ENCODE measurements around the gene LRP8. TPM values are rescaled to one million over a fixed set of nuclear protein-coding genes. Genes with fewer than 3 reads are reported as not detected.
"Not testable (repeated sequence)": the region's sequence is repeated elsewhere in the genome, so short reads cannot be mapped to it uniquely, and the experiment has no call there.

The LRP8 gene
- polyA plus RNA-seq, 1 donor = 5.9 TPM

- DNase-seq (ENCODE audit: low read depth) = no peak
Measured at GRCh38 chr1:53284224-53285020, 43.4 kb downstream of the LRP8 start.

DNA sequence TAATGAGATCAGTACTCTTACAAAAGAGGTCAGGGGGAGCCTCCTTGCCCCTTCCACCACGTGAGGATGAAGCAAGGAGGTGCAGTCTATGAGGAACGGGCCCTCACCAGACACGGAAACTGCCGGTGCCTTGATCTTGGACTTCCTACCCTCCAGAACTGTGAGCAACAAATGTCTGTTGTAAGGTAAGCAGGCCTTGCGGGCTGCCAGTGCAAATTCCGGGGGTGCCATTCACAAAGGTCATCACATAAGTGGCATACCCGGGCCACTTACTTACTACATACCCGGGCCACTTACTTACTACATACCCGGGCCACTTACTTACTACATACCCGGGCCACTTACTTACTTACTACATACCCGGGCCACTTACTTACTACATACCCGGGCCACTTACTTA is 44.7 kb downstream of the LRP8 start:
- DNase-seq (ENCODE audit: low read depth) = not testable (repeated sequence)

DNA sequence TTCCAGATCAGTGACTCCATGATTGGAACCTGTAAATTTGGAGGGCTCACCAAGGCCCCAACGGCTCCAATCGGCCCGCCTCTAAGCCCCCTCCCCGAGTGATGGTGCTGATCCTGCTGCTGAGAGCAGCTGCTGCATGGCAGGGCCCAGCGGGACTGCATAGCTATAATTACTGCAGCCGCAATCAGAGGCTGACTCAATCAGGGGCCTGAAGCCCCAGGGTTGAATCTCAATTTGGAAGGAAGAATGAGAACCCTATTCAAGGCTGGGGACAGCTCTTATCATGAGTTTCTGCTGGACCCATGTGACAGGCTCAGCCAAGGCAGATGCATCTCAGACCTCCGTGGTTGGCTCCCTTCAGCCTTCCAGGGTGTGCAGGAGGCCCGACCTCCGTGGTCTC is 46.7 kb downstream of the LRP8 start:
- DNase-seq (ENCODE audit: low read depth) = no peak

DNA sequence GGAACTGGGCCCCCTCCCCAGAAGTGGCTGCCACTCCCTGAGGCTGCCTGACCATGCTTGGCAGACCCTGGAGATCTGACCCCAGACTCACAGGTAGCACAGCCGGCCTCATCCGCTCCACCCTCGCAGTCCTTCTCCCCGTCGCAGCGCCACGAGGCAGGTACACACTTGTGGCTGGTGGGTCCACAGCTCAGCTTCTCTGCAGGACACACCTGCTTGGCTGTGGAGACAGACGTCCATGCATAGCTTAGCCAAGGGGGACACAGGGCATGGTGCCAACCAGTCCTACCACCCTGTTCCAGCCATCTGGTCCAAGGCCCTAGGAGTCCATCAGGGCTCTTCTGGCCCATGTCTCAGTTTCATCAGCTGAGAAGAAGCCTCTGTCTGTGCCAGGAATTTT is 47.4 kb downstream of the LRP8 start:
- DNase-seq (ENCODE audit: low read depth) = no peak

DNA sequence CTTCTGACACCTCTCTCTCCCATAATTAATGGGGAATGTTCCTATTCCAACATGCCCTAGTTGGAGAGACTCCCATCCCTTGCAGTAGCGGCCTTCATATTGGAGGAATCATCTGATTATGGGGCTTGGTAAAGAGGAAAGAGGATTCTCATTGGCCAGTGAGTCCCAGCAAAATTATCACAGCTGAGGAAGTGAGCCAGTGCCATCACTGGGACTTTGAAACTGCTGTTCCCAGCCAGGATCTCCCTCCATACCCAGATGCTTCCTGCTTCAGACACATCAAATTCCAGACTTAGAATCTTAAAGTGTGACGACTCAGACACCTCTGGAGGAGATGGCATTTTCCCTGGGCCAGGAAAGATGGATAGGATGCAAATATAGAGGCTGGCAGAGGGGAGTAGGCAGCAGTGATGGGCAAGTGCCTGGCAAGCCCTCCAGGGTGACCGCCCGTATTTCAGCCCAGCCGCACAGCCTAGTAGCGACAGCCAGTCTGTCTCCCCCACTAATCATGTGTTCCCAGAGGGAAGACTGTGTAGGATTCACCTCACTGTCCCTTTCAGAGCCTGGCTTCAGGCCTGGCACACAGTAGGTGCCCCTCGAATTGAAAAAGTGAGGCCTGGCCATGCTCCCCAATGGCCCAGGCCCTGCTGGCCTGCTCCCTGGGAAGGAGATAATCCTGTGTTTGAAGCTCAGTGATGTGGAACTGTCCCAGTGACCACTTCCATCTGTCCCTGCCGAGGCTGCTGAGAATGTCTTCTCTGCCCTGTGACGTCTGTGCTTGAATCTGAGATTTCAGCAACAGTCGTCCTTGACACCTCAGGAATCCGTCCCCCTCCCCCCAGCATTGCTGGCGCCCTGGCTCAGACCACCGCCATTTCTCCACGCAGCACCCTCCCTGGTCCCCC is 48.3 kb downstream of the LRP8 start:
- no peak for DNase-seq (ENCODE audit: low read depth)

DNA sequence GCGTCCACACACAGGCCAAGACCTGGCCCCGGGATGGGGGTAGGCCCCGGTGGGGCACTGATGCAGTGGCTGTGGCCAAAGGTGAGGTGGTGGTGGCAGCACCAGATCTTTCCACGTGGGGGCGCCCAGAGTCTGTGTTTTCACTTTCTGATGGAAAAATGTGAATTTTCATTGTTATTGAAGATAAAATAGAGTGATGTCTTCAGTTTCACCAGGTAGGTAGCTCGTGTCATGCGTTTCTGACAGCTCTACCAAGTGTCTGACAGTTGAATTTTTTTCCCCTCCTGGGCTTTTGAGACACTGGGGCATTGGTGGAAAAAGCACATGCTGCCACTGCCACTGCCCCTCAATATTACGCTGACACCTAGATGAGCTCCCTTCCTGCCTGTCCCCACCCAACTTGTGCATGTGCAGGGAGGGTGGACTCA is 49.6 kb downstream of the LRP8 start:
- DNase-seq (ENCODE audit: low read depth) = no peak

GRCh38 chr1:53277326-53277725 is 50.5 kb downstream of the LRP8 start:
- DNase-seq (ENCODE audit: low read depth) = no peak

- no peak for DNase-seq (ENCODE audit: low read depth)
Measured at GRCh38 chr1:53276902-53277281, 51.0 kb downstream of the LRP8 start.

- no peak for DNase-seq (ENCODE audit: low read depth)
Measured at GRCh38 chr1:53276153-53276901, 51.5 kb downstream of the LRP8 start.

DNA sequence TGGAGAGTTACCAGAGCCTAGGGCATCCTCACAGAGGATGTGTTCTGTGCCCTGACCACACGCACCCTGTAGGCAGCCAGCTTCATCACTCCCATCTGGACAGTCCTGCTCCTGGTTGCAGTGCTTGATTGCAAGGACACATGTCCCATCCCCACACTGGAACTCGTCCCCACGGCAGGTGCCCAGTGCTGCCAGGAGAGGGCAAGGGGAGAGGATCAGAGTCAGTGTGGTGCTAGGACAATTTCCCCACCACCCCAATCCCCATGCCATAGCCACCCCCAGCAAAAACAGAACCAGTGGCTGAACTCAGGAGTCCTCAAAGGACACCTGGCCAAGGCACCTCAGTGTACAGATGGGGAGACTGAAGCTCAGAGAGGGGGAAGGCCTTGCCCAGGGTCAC is 52.3 kb downstream of the LRP8 start:
- DNase-seq (ENCODE audit: low read depth) = no peak

DNA sequence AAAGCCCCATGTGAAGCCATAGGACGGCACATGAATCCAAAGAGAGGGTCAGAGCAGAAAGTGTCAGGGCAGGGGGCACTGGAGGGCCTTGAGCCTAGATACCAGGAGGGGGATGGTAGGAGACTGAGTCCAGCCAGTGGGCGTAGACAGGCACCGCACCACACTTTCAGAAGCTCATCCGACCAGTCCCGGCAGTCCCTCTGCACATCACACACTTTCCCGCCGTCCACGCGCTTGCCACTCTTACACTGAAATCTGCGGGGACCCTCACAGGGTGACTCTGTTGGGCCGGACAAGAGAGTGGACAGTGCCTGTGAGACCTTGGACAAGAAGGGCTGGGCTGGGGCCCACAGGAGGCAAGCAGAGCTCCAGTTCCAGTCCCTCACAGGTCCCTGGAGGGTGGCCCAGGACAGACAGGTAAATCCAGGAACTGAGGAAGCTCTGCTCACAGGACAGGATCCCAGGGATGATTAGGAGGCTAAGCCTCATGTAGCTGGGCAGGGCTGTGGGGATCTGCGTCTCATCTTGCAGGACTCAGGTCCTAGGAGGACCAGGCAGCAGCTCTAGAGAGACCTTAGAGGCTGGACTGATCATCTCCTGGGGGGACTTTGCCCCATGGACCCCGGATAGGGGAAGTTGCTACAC is 53.2 kb downstream of the LRP8 start:
- no peak for DNase-seq (ENCODE audit: low read depth)

- no peak for DNase-seq (ENCODE audit: low read depth)
Measured at GRCh38 chr1:53274026-53274425, 53.8 kb downstream of the LRP8 start.

DNA sequence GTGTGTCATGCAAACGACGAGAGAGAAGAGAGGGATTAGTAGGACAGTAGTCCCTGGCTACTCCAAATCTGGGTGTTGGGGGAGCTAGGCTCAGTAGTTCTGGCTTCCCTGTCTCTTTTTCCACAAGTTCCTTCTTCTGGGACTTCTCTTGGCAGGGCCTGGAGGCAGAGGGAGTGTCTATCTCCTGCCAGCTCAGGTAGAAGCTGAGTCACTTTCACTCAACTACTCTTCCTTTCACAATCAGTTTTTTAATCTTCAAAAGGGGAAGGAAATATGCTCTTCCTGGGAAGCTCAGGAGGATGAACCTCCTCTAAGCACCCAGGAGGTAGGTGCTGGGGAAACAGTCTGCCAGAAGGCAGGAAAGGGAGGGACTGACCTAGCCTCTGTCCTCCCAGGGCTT is 54.3 kb downstream of the LRP8 start:
- no peak for DNase-seq (ENCODE audit: low read depth)

DNA sequence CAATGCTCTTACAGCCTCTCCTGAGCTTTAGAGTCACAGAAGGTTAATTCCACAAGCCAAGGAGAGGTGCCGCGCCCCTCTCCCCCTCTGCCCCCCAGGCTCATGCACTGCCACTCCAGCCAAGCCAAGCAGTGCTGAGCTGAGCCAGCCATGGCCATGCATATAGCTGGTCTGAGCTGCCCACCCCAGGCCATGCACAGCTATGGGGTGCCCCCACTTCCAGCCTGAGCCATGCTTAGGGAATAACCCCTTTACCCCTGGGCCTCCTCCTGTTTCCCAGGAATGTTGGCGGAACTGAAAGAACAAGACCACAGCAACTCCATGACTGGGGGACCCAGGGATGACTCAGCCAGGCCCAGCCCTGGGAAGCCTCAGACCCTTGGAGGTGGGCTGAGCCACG is 55.5 kb downstream of the LRP8 start:
- no peak for DNase-seq (ENCODE audit: low read depth)

GRCh38 chr1:53271446-53272090 is 56.3 kb downstream of the LRP8 start:
- no peak for DNase-seq (ENCODE audit: low read depth)

- DNase-seq (ENCODE audit: low read depth) = no peak
Measured at GRCh38 chr1:53270873-53271272, 57.0 kb downstream of the LRP8 start.

GRCh38 chr1:53270107-53270506 is 57.8 kb downstream of the LRP8 start:
- DNase-seq (ENCODE audit: low read depth) = no peak

- no peak for DNase-seq (ENCODE audit: low read depth)
Measured at GRCh38 chr1:53267761-53268160, 60.1 kb downstream of the LRP8 start.

GRCh38 chr1:53266038-53266437 is 61.8 kb downstream of the LRP8 start:
- no peak for DNase-seq (ENCODE audit: low read depth)

- no peak for DNase-seq (ENCODE audit: low read depth)
Measured at GRCh38 chr1:53265581-53265980, 62.3 kb downstream of the LRP8 start.

GRCh38 chr1:53264048-53264447 is 63.8 kb downstream of the LRP8 start:
- DNase-seq (ENCODE audit: low read depth) = no peak

Data from forelimb muscle (tissue), 1 donor.